Central memory CD4-positive, alpha-beta T cell (primary cell): ENCODE results near the gene TBC1D17.

Experiments used
- DNase-seq: peaks from one replicate; pipeline ENCODE4 v3.0.0; 2022

TBC1D17 gene

DNA sequence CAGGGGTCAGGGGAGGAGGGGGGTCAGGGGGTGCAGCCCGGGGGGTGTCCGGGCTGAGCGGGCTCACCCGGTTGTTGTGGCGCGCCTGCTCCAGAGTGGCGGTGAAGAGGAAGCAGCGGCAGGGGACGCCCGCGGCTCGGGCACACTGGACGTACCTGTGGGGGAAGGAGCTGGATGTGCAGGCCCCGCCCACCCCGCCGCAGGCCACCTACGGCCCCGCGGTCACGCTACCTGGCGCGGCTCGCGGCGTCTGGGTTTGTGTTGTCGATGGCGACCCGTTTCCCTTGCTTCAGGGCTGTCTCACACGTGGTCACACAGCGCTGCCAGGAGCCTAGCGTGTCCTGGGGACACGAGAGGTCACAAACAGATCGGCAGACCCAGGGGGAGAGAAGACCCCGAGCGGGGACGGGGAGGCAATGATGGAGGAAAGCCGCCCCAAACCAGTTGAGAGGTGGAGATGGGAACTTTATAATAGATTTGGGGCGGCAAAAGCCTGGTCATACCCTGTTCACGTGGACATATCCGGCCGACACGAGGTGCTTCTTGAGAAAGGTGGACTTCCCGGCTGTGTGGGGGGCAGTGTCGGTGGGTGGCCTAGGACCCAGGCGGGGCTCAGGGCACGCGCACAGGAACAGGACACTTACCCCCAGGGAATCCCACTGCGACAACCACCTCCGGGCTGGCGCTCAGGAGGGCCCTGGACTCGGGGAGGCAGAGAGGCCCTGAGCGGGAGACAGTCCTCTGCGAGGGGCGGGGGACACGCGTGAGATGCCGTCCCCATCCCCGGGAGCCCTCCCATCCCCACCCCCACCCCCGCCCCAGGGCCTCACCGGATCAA, 15.7 kb upstream of the TBC1D17 start:
- DNase-seq = no peak

DNA sequence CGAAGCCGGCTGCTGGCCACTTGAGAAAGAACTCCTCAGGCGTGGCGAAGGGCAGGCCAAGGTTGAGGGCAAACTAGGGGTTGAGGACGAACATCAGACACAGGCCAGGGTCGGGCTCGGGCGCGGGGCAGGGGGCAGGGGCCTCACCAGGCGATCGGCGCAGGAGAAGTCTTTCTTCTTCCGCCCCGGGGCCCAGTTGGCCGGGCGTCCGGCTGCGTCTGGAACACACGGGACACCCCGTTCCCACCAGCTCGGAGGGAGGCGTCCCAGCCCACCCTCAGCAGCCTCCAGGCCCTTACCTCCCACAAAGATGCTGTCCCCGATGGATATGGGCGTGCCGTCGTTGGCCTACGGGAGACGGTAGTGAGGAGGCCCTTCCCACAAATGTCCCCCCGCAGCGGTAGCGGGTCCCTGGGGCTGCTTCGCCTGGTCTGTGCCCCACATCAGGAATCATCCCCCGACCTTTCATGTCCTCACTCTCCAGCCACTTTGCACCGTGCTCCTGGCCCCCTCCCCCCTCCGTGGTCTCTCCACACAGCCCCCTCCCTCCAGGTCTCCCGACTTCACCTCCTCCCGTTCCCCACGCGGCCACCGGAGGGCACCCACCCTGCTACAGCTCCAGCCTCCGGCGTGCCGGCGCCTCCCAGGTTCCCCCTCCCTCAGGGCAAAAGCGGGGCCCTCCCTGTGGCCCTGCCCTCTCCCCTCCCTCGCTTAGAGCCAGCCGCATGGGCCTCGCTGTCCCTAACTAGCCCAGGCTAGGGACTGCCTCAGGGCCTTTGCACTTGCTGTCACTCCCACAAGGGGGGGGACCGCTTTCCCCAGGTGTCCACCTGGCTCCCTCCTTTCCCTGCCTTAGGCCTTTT, 14.9 kb upstream of the TBC1D17 start:
- no peak for DNase-seq

GRCh38 chr19:49863254-49863934, 14.1 kb upstream of the TBC1D17 start:
- no peak for DNase-seq

- no peak for DNase-seq
Observed at GRCh38 chr19:49863935-49864320, 13.6 kb upstream of the TBC1D17 start.

- no peak for DNase-seq
Observed at GRCh38 chr19:49864890-49865289, 12.6 kb upstream of the TBC1D17 start.

- peak; percentile 88 for DNase-seq
Observed at GRCh38 chr19:49866933-49867782, 10.3 kb upstream of the TBC1D17 start, which contains the start of gene PNKP. PNKP (minus strand) TSS chr19:49867576; CDS start chr19:49867204, 372 bp downstream.

- DNase-seq = no peak
Observed at GRCh38 chr19:49869009-49869483, 8.5 kb upstream of the TBC1D17 start.

DNA sequence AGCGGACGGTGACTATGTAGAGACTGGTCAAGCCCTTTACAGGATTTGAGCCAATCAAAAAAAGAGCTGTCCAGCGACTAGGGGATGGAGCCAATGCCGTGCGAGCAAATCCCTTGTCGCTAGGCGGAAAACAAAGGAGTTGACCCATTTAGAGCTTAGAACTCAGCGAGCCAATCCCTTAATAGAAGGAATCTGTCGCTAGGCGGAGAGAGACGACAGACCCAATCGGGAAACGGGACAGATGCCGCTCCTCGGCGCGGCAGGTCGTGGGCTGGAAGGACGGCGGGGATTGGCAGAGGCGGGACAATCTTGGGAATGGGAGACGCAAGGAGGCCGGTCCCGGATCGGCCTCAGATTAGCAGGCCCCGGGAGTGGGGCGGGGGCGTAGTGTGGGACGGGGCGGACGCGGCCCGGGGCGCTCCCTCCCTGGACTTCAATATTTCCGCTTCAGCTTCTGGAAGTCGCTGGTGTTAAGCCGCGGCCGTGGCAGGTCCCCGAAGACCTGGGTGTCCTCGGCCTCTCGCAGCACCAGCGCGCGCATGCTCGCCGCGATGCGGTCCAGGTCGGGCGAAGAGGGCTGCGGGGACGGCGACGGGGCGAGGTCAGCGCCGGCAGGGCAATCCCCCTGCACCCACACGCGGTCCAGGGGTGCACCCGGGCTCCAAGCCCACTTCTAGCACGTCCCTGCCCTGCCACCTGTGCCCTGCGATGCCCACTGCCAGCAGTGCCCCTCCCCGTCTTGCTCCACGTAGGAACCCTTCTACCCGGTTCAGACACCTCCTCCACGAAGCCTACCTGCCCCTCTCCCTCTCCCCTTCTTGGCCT, 7.8 kb upstream of the TBC1D17 start:
- peak; percentile 92 for DNase-seq

- no peak for DNase-seq
Observed at GRCh38 chr19:49870309-49870901, 7.1 kb upstream of the TBC1D17 start.

- DNase-seq = no peak
Observed at GRCh38 chr19:49871349-49871985, 6.0 kb upstream of the TBC1D17 start.

DNA sequence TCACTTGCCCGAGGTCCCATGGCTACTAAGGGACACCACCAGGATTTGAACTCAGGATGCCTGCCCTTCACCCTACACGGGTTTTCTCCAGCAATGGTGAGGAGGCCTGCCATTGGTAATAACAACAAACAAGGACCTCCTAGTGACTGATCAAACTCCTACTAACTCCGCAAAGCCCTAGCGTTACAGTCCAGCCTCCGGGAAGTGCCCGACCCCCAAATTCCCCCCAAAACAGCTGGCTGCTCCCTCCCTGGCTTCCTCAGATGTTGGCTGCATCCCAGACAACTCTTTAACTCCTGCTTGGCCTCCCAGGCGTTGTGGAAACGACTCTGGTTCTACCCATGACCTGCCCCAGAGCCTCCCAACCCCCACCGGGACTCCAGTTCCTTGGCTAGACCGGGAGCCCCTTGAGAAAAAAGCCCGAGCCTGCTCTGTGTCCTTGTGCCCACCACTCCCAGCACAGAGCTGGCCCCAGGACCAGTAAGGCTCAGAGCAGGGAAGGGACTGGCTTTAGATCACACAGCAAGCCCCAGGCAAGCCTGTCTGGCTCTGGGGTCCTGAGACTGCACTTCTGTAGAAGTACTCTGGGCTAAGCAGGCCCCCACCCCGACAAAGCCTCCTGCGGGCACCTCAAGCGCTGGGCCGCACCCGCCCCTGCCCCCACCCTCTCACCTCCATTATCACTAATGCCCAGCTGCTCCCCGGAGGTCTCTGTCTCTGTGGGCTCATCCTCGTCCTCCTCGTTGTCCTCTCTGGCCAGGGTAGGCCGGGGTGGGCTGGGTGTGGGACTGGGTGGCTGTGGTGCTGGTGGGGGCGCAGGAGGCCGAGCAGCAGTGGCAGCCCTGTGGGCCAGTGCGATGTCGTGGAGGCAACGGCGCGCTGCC, 5.0 kb upstream of the TBC1D17 start:
- DNase-seq = no peak

DNA sequence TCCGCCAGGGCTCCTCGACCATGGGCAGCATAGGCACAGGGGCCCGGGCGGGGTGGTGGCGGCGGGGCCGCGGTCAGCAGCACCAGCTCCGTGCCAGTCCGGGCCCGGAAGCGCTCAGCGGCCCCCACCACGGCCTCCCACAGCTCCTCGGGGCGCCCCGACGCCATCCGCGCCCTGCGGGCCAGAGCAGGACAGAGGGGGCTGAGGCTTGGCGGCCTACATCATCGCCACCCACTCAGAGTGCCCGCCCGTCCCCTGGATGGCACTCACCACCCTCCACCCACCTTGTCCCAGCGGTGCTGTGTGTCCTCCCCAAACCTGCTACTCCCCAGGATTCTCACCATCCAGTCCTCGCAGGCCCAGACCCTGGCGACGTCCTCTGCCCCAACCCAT, 4.4 kb upstream of the TBC1D17 start:
- no peak for DNase-seq

DNA sequence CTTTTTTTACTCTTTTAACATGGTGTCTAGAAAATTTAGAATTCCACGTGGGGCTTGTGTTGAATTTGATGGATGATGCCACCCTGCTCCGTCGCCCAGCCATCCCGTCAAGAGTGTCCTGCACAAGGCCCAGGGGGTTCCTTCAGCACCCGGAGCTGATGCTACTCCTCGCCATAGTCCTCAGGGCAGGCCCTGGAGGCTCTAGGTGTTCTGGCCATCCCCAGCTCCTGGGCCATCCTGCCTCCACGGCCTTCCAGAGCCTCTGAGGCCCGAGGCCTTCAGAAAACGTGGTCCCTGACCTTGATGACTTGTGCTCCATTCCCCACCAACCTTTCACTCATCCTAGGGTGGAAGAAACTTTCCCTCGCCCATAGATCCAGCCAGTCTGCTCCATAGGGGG, 3.7 kb upstream of the TBC1D17 start:
- no peak for DNase-seq

DNA sequence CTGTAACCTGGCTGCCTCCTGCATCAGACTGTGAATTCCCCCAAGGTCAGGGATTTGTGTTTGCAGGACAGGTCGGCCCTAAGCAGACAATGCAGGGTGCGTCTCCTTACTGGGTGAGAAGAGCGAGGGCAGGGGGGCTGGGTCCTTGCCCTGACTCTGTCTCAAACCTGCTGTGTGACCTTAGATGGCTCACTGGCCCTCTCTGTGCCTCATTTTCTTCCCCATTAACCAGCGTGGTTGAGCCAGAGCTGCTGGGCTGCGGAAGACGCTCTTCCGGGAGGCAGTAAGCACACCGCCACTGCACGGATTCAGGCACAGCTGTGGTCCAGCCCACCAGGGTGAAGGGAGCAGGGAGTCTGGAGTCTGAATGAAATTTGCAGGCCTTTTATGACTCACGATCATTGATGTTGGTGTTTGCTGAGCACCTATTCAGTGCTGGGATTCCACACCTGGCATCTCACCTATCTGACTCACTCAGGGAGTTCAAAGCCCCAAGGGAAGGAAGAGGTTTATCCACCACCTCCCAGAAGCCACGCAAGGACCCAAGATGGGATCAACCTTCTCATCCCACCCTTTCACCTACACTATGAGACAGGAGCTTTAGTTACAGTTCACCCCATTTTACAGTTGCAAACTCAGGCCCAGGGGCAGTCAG, 2.9 kb upstream of the TBC1D17 start:
- no peak for DNase-seq

GRCh38 chr19:49875177-49875576, 2.3 kb upstream of the TBC1D17 start:
- no peak for DNase-seq

GRCh38 chr19:49875857-49876421, 1.6 kb upstream of the TBC1D17 start:
- DNase-seq = no peak

DNA sequence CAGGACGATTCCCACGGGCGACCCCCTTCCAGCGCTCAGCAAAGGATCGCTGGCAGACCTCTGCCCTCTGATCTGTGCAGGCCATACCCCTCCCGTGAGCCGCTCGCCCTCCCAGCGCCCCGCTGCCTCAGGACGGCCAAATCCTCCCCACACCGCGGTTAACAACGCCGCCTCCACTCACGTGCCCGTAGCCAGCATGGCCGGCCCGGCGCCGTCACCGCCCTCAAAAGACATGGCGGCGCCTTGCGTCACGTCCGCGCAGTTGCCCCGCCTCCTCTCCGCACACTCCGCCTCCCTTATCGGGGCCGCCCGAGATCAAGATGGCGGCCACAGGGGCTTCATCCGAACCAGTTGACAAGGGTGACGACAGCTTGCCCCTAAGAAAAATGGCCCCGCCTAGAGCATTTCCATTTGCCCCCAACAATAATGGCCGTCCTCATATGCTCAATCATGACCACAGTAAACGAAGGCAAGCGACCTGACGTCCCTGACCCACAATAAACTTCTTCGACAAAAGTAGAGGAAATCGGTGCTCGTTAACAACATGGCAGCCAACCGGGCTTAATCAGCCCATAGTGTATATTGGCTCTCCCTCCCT, 981 bp upstream of the TBC1D17 start:
- DNase-seq = peak; percentile 99
